ENCODE data around the gene ZSCAN5A.

Gene ZSCAN5A

GRCh38 chr19:56270676-56271075 is 44.0 kb downstream of the ZSCAN5A start:
- Histone ChIP-seq H3K79me2 (ENCODE audit: insufficient read depth, low read length) (no peaks in the 10 kb centered on the region), H3F3A (ENCODE audit: insufficient read depth) (no peaks in the 10 kb centered on the region), H3K27ac (ENCODE audit: low read depth, low read length) (no peak overlapping the region), H3K27me3 (ENCODE audit: low read length) (no peaks in the 10 kb centered on the region), H3K9me2 (replicated peaks; ENCODE audit: insufficient read depth, low read length) (no peaks in the 10 kb centered on the region), H2AFZ (ENCODE audit: low read depth, low read length, severe bottlenecking) (no peak overlapping the region), H3K36me3 (ENCODE audit: low read length) (no peaks in the 10 kb centered on the region), H3K4me2 (ENCODE audit: low read depth, low read length, poor library complexity, severe bottlenecking) (no peak overlapping the region), H3K4me3 (ENCODE audit: insufficient read depth, low read length, poor library complexity, severe bottlenecking) (no peak overlapping the region), H3K9ac (ENCODE audit: low read length) (no peak overlapping the region), H4K20me1 (ENCODE audit: low read depth, low read length) (no peaks in the 10 kb centered on the region), H3K9me3 (ENCODE audit: insufficient read depth, low read length) (no peaks in the 10 kb centered on the region)
- TF ChIP-seq CTCF (IDR thresholded peaks at IDR 0.05; ENCODE audit: insufficient read depth, low read length, poor library complexity, severe bottlenecking) (no peak), EZH2phosphoT487 (conservative IDR thresholded peaks at IDR 0.05; ENCODE audit: low read length) (no peak)

- no peaks in the 10 kb centered on the region for H3K27me3 ChIP-seq (ENCODE audit: low read length)
- no peaks in the 10 kb centered on the region for H4K20me1 ChIP-seq (ENCODE audit: low read depth, low read length)
- H3F3A ChIP-seq (ENCODE audit: insufficient read depth) = no peaks in the 10 kb centered on the region
- no peaks in the 10 kb centered on the region for H3K36me3 ChIP-seq (ENCODE audit: low read length)
- no peak overlapping the region for H3K9ac ChIP-seq (ENCODE audit: low read length)
- H2AFZ ChIP-seq (ENCODE audit: low read depth, low read length, severe bottlenecking) = no peak overlapping the region
- H3K4me2 ChIP-seq (ENCODE audit: low read depth, low read length, poor library complexity, severe bottlenecking) = no peak overlapping the region
- TF ChIP-seq EZH2phosphoT487 (conservative IDR thresholded peaks at IDR 0.05; ENCODE audit: low read length) (no peak), CTCF (IDR thresholded peaks at IDR 0.05; ENCODE audit: insufficient read depth, low read length, poor library complexity, severe bottlenecking) (no peak)
- no peaks in the 10 kb centered on the region for H3K79me2 ChIP-seq (ENCODE audit: insufficient read depth, low read length)
- H3K9me2 ChIP-seq (replicated peaks; ENCODE audit: insufficient read depth, low read length) = no peaks in the 10 kb centered on the region
- no peak overlapping the region for H3K4me3 ChIP-seq (ENCODE audit: insufficient read depth, low read length, poor library complexity, severe bottlenecking)
- H3K27ac ChIP-seq (ENCODE audit: low read depth, low read length) = no peak overlapping the region
- H3K9me3 ChIP-seq (ENCODE audit: insufficient read depth, low read length) = no peaks in the 10 kb centered on the region
Measured at GRCh38 chr19:56269348-56269747, 45.3 kb downstream of the ZSCAN5A start.

- H3K9me2 ChIP-seq (replicated peaks; ENCODE audit: insufficient read depth, low read length) = no peaks in the 10 kb centered on the region
- H3K27ac ChIP-seq (ENCODE audit: low read depth, low read length) = no peak overlapping the region
- H3K27me3 ChIP-seq (ENCODE audit: low read length) = no peaks in the 10 kb centered on the region
- no peak overlapping the region for H3K4me2 ChIP-seq (ENCODE audit: low read depth, low read length, poor library complexity, severe bottlenecking)
- no peaks in the 10 kb centered on the region for H4K20me1 ChIP-seq (ENCODE audit: low read depth, low read length)
- no peak overlapping the region for H2AFZ ChIP-seq (ENCODE audit: low read depth, low read length, severe bottlenecking)
- H3K79me2 ChIP-seq (ENCODE audit: insufficient read depth, low read length) = no peaks in the 10 kb centered on the region
- no peaks in the 10 kb centered on the region for H3K36me3 ChIP-seq (ENCODE audit: low read length)
- H3K9me3 ChIP-seq (ENCODE audit: insufficient read depth, low read length) = no peaks in the 10 kb centered on the region
- no peak overlapping the region for H3K4me3 ChIP-seq (ENCODE audit: insufficient read depth, low read length, poor library complexity, severe bottlenecking)
- no peak overlapping the region for H3K9ac ChIP-seq (ENCODE audit: low read length)
- no peaks in the 10 kb centered on the region for H3F3A ChIP-seq (ENCODE audit: insufficient read depth)
- TF ChIP-seq CTCF (IDR thresholded peaks at IDR 0.05; ENCODE audit: insufficient read depth, low read length, poor library complexity, severe bottlenecking) = no peak
- no peak for TF ChIP-seq EZH2phosphoT487 (conservative IDR thresholded peaks at IDR 0.05; ENCODE audit: low read length)
Measured at GRCh38 chr19:56266051-56266450, 48.6 kb downstream of the ZSCAN5A start.

Measured in SU-DHL-6 (cell line).